CD4-positive, alpha-beta T cell treated with Interleukin-4 for 4 hours (primary cell): ENCODE data around the gene TSG101.
A peak's percentile ranks its signal among the peaks of the same experiment; 100 is the strongest.

Experiments
- DNase-seq: peaks from one replicate; pipeline ENCODE4 v3.0.0-alpha.2; 2020

Gene TSG101, protein sequence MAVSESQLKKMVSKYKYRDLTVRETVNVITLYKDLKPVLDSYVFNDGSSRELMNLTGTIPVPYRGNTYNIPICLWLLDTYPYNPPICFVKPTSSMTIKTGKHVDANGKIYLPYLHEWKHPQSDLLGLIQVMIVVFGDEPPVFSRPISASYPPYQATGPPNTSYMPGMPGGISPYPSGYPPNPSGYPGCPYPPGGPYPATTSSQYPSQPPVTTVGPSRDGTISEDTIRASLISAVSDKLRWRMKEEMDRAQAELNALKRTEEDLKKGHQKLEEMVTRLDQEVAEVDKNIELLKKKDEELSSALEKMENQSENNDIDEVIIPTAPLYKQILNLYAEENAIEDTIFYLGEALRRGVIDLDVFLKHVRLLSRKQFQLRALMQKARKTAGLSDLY

DNA sequence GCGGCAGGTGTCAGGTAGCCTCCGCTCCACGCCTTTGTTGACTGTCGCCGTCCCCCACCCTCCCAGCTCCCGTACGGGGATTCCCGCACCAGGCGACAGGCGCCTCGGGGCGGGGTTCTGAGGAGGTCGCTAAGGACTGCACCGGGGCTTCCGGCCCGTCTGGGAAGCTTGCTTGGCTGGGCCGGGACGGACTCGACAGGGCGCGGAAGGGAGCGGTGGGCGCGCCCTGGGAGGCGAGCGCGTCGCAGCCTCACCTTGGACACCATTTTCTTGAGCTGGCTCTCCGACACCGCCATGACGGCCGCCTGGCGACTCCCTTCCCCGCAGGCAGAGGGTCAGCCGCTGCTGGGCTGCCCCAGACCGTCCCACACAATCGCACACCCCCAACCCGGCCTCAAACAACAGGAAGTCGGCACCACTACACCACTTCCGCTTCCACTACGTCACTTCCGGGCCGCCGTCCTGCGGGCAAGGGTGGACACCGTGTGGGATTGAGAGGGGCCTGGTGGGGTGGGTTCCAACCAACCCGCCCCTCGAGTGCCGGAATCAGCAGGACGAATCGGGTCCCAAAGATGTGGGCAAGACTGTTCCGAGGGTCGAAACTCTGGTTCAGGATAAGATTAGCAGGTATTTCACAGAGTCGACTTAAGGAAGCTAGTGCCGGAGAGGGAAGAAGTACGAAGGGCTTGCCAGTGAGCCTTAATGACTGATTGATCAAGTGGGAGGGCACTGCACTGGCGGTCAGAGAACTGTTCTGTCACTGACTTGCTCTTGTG is at the start of gene TSG101:
Gene TSG101 (minus strand): TSS at position 422 of the 776 bp plus-strand sequence. CDS start 126 bp downstream, at position 296.
- DNase-seq = peak; percentile 91

DNA sequence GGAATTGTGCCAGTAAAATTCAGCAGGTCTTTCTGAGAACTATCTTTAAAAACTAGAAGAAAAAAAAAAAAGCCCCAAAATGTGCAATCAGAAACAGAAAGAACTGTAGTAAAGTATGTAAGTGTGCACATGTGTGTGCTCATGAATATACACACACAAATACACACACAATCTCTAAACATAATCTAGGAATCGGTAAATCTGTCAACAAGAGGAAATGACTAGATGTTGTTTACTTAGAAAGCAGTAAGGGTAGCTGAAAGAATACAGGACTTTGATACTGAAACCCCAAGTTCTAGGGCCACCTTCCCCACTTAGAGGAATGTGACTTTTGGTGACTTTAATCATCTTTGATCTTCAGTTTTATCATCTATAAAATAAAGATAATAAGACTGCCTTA is 48.6 kb upstream of the TSG101 start:
- no peak for DNase-seq

DNA sequence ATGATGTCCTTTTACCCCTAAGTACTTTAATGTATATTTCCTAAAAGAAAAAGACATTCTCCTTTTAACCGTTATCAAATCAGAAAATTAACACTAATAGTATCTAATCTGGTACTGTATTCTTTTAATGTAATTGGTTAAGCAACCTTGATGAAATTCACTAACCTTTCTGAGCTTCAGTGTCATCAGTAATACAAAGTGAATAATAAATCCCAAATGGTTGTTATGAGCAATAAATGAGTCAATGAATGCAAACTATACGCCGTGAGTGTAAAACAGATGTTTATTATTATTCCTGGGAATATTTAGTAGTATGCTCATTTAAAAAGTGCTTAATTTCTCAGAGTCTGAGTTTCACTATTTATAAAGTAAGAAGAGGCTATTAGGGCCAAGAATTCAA is 40.3 kb upstream of the TSG101 start:
- DNase-seq = no peak

DNA sequence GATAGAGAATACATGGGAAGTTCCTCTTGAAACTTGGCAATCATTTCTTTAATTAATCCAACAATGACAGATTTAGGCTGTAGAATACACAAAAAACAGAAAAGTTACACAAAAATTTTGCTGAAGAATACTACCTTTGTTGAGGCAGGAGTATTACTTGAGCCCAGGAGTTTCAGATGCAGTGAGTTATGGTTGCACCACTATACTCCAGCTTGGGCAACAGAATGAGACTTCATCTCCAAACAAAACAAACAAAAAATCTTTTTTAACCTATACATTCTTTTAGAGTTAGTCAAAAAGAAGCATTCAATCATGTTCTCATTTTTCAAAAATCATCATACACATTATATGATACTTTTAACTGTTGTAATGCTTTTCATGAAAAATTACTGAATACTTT is 39.7 kb upstream of the TSG101 start:
- DNase-seq = no peak

DNA sequence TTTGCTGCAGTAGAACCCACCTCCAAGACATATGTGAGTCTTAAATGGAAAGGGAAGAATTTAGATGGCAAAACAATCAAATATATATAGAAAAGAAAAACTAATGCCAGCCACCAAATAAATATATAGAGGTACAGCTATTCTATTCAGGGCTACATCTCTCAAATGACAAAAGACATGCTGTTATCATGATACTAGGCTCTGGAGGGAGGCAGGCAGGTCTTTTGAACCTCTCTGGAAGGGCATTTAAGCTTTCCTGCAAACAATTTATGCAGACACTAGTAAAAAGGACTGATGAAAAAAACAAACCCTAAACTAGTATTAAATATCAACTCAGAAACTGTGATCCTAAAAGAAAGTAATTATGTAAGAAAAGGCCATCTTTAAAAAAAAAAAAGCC is 37.4 kb upstream of the TSG101 start:
- no peak for DNase-seq

DNA sequence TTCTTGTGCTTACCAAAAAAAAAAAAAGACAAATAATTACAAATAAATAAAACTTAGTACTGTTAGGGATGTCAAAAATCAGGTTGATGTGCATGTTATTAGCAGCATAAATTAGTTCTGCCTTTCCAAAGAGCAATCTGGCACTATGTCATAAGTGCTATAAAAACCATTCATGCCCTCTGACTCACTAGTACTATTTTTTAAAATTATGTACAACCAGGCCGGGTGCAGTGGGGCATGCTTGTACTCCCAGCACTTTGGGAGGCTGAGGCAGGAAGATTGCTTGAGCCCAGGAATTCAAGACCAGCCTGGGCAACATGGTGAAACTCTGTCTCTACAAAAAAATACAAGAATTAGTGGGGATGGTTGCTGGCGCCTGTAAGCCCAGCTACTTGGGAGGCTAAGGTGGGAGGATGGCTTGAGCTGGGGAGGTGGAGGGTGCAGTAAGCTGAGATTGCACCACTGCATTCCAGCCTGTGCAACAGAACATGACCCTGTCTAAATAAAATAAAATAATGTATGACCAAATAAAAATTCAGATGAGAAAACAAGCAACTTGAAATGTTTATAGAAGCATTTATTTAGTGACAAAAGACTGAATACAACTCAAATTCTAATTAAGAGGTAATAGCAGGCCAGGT is 36.5 kb upstream of the TSG101 start:
- DNase-seq = no peak

DNA sequence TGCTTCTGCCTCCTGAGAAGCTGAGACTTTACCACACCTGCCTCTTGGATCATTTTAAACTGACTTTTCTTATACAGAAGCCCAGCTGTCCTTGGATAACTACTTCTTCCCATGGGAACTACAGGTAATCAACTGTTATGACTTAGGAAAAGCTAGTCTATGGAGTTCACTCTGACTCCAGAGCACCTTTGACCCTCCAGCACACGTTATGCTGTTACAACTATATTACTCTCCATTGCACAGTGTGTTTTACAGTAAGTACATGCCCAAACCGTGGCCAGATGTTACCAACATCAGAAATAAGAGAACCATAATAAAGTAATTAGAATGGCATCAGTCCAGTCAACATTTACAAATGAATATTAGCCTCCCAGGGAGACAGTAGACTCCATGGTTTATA is 21.3 kb upstream of the TSG101 start:
- DNase-seq = no peak

DNA sequence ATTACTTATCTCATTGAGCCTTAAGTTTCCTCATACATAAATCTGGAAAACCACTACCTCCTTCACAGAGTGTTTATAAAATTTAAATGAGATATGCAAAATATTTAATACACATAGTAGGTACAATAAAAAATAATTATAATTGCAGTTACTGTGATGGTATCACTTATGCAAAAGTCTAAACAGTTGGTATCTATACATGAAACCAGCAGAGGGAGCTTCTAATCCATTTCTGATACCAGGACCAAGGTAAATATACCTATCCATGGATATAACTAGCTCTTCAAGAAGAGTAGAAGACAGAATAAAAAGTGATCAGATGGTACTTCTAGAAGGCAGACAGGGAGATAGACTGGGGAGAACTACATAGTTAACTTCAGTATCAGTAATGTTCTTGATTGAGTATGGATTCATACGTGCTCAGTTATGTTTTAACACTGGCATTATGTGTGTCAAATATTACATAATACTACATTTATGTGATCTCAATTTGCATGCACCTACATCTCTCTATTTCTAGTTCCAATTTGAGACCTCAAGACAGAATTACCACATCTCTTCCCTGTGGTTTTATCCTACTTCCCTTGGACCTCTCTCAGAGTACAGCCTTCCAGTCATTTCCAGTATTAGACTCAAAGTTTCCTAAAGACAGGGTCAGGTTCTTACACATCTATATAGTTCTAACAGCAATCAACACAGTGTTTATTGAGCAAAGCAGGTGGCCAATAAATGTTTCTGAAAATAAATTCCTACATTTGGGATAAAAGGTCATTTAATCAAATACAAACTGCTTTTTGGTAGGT is 13.7 kb upstream of the TSG101 start:
- peak; percentile 54 for DNase-seq

DNA sequence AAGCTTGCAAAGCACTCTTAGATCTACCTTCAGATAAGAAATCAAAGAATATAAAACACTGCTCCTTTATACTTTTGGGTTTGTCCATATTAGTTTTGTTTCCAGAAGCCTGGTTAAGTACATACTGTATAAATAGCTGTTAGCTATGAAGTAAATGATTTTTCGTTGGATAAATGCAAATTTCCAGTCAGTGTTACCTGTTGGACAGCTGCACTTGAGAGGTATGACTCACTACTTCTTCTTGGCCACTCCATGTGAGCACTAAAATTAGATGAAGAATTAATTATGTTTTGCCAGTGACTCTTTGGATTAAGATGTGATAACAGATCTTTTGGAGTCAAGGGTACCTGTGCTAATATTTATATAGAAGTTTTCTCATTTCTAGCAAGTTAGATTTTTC is 9.5 kb upstream of the TSG101 start:
- DNase-seq = no peak

DNA sequence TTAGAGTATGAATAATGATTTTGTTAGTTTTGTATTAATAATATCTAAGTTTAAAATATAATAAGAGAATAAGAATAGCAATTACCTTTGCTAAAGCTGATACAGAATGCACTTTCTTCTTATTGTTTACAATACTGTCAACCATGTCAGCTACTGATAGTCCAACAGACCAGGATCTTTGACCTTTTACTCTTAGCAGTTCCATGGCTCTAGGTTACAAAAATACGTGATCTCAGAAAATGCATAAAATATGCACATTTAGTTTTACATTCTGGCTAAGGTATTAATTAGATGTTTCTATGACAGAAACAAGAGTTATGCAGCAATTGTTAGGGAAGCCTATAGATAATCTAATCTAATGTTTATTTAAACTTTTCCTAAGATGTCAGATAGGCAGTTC is 7.5 kb upstream of the TSG101 start:
- DNase-seq = no peak

DNA sequence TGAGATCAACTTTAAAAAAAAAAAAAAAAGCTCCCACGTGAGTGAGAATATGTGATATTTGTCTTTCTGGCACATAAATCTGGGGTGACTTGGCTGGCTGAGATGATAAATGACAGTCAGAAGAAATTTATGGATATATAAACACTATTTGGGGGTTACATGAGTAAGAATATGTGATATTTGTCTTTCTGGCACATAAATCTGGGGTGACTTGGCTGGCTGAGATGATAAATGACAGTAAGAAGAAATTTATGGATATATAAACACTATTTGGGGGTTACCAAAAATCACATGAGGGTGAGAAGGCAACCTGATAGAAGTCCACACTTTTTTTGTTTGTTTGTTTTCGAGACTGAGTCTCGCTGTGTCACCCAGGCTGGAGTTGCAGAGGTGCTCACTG is 6.6 kb upstream of the TSG101 start:
- no peak for DNase-seq

DNA sequence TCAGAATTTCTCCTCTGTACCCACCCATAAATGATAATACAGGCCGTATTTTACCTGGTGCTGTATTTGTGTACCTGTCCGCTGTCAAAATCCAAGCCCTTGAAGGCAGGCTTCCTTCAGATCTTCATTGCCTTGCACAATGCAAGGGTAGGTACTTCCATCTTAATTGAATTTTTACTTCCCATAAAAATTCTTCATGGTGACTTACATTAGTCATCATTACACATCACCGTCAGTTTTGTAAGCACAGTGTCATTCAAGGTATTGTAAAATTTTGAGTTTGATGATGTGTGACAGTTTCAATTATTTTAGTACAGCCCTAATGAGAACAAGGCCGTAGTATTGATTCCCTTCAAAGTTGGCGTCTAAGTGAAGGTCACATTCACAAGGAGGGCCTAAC is 770 bp upstream of the TSG101 start:
- DNase-seq = peak; percentile 18

DNA sequence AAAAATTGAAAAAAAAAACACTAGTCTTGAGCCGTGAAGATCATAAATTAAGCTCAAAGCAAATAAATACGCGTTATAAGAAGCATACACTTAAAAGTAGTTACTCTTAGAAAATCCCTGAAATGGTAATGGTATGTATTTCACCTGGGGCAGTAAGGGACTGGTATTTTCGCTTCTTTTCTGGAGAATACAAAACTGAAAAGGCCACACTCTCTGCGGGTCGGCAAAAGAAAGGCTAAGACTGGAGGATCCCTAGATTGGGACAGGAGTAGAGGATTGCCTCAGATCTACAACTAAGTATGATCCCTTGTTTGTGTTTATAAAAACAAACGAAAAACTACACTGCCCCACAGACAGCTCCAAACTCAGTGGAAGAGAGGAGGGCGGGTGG is 617 bp downstream of the TSG101 start:
- no peak for DNase-seq

DNA sequence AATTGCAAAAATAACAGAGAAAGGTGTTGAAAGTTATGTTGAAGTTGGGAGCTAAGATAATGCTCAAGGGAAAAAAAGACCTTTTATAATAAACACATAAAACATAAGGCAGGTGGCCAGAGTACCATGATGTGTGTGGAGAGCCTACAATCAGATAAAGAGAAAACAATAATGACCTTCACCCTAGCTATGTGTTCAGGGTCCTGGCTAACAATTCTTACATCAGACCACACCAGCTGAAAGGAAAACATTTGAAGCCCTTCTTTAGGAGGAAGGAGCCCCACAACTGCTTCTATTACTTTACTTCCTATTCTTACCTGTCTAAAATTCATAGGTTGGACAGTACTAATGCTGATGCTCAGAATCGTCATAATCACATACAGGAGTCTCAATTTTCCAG is 2.5 kb downstream of the TSG101 start:
- no peak for DNase-seq

DNA sequence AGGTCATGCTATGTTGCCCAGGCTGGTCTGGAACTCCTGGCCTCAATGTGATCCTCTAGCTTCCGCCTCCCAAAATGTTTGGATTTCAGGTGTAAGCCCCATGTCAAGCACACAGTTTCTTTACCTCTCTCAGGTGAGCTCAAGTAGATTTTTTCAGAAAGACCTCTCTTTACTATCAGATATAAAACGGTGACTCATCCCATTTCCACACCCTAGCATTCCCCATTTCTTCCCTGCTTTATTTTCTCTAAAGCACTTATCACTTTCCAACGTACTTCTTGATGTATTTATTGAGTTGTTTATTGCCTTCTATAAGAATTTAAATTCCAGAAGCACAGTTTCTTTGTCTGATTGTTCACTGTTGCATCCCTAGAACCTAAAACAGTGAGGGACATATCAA is 3.7 kb downstream of the TSG101 start:
- no peak for DNase-seq

DNA sequence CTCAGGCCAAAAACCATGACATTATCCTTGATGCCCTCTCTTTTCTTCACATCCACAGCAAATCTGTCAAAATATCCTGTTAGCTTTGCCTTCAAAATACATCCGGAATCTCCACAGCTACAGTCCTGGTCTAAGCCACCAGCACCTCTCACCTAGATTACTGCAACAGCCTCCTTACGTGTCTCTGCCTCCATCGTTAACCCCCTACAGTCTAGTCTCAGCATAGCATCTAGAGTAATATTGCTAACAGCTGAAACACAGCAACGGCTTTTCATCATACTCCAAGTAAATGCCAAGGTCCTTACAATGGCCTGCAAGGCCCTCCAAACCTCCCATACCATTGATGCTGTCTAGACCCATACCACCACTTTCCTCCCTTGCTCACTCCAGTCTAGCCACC is 4.4 kb downstream of the TSG101 start:
- no peak for DNase-seq

DNA sequence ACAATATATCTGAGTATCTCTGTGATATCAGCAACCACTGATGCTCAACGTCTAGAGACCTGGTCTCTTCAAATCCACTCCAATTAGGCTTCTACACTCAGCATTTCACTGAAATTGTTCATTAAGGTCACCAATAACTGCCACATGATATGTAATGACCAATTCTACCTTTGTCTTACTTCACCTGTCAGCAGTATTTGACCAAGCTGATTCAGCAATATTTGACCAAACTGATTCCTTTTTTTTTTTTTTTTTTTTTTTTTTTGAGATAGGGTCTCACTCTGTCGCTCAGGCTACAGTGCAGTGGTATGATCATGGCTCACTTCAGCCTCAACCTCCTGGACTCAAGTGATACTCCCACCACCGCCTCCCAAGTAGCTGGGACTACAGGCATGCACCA is 5.6 kb downstream of the TSG101 start:
- no peak for DNase-seq

DNA sequence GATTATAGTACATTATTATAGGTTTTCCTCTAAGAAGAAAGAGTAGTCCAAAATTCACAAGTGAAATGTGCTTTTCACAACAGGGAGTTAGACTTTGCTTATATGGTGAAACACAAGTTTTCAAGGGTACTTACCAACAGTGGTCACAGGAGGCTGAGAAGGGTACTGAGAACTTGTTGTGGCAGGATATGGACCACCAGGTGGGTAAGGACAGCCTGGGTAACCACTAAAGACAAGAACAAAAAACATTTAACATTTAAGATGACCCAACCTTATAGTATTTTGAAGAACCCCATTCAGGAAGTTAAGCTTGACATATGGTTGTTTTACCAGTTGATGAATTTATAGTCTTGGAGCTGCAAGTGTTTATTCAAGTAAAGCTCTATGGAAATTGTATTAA is 24.4 kb downstream of the TSG101 start:
- no peak for DNase-seq

DNA sequence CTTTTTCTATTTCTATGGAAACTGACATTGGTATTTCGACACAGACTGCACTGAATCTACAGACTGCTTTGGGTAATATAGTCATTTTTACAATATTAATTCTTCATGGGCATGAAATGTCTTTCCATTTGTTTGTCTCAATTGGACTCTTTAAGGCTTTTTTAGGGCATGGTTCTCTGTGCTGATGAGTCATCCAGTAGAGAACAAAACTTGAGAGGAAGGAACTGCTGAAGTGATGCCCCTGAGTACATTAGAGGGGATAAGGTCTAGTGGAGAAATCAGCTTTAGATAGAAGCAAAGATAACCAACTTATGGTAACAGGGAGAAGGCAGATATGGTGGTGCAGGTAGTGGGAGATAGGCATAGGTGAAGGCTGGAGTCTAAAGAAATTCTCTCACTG is 25.1 kb downstream of the TSG101 start:
- no peak for DNase-seq

DNA sequence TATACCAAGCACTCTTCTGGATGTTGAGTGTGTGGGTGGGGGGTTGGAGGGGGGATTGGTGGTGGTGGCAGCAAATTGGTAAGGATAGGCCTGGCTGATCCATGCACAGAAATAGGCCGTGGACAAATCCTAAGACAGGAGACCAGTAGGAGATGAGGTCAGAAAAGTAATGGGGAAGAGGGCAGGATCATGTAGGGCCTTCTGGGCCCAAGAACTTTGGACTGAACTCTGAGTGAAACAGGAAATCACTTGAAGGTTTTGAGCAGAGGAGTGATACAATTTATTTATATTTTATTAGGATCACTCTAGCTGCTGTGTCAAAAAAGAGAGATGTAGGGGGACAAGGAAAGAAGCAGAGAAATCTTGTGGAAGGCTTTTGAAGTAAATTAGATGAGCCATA is 28.7 kb downstream of the TSG101 start:
- no peak for DNase-seq

DNA sequence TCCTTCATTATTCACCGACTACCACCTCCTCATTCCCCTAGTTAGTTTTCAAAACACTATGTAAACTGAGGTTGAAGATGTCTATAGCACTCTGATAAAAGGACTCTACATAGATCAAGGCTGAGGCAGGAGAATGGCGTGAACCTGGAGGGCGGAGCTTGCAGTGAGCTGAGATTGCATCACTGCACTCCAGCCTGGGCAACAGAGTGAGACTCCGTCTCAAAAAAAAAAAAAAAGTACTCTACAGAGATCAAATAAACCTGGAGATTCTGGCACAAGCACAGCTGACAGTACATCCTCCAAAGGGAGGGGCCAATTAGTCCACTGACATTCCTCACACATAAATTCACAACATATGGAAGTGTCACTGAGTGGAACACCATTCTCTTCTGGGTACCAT is 31.0 kb downstream of the TSG101 start:
- no peak for DNase-seq

DNA sequence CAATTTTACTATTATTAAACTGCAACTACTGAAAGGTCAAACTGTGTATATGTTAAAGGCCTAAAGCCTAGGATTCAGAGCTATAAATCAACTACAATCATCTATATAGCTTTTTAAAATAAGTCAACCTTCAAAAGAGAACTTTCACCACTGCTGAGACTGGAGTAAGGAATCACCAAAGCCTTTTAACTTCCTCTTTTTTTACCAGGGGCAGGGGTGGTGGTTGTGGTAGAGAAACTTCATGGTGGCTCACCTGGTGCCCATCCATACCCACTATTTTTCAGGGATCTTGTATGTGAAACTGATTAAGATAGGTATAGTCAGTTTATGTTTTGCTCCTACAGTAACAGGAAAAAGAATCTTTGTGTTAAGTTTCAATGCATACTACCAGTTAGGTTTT is 31.5 kb downstream of the TSG101 start:
- DNase-seq = no peak

DNA sequence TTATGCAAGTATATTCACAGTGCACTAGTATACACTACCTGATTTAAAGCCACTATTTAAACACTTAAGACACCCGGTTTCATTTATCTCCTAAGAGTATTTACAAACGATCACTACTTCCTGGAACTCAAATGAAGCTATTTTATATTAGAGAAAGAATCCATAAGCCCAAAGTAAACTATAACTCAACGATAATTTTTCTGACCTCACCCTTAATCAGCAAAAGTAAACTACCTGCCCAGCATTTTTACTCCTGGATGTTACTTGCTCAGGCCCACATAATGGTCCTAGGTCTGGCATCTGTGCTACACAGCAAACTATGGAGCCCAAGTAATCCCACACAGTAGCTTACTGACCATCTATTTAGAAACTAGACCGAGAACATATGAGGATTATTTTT is 33.4 kb downstream of the TSG101 start:
- DNase-seq = no peak
